Retinal pigment epithelial cell (primary cell): ENCODE results near the gene PRRT1.

Experiments used
- DNase-seq: peaks from one replicate; pipeline ENCODE4 v3.0.0-alpha.2; 2010; ENCODE audit warnings: low read depth
- H3K4me3 ChIP-seq: 2 replicates; pipeline ENCODE4 v1.5.1; 2011; ENCODE audit warnings: mild to moderate bottlenecking, low read length, control low read depth, moderate library complexity
- TF ChIP-seq, protein P1 (sequence below): conservative IDR thresholded peaks from 2 replicates; pipeline ENCODE4 v1.5.1; 2011; ENCODE audit warnings: low read depth, low read length, control low read depth, inconsistent platforms

Gene PRRT1

DNA sequence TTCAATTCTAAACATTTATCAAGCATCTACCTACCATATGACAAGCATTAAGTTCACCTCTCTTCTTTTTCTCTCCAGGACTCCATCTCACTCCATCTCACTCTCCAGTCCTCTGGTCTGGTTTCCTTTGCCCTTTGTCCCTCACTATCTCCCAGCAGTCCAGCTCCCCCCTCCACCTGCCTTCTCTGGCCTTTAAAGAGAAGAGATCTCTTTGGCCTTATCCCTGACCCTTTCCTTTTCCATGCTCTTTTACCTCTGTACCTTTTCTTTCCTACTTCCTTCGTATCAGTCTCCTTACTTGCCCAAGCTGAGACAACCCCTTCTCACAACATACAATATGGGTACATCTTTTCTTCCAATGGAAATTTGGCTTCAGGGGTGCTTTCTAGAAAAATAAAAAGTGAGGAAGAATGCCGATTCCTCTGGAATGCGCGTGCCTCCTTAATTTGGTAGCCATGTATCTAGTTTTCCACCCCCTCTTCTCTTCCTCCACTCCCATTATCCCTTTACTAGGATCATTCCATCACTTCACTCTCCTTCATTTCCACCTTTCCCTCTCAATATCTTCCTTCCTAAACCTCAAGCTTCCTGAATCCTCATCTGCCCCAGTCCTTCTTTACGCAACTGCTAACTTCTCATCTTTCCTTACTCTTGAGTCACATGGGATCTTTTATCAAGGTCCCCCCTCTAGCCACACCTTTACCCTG lies 24.9 kb upstream of the PRRT1 start:
- no peak for DNase-seq
- TF ChIP-seq, protein P1, sequence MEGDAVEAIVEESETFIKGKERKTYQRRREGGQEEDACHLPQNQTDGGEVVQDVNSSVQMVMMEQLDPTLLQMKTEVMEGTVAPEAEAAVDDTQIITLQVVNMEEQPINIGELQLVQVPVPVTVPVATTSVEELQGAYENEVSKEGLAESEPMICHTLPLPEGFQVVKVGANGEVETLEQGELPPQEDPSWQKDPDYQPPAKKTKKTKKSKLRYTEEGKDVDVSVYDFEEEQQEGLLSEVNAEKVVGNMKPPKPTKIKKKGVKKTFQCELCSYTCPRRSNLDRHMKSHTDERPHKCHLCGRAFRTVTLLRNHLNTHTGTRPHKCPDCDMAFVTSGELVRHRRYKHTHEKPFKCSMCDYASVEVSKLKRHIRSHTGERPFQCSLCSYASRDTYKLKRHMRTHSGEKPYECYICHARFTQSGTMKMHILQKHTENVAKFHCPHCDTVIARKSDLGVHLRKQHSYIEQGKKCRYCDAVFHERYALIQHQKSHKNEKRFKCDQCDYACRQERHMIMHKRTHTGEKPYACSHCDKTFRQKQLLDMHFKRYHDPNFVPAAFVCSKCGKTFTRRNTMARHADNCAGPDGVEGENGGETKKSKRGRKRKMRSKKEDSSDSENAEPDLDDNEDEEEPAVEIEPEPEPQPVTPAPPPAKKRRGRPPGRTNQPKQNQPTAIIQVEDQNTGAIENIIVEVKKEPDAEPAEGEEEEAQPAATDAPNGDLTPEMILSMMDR: no peak
- peak overlapping the region; percentile 95 for H3K4me3 ChIP-seq

DNA sequence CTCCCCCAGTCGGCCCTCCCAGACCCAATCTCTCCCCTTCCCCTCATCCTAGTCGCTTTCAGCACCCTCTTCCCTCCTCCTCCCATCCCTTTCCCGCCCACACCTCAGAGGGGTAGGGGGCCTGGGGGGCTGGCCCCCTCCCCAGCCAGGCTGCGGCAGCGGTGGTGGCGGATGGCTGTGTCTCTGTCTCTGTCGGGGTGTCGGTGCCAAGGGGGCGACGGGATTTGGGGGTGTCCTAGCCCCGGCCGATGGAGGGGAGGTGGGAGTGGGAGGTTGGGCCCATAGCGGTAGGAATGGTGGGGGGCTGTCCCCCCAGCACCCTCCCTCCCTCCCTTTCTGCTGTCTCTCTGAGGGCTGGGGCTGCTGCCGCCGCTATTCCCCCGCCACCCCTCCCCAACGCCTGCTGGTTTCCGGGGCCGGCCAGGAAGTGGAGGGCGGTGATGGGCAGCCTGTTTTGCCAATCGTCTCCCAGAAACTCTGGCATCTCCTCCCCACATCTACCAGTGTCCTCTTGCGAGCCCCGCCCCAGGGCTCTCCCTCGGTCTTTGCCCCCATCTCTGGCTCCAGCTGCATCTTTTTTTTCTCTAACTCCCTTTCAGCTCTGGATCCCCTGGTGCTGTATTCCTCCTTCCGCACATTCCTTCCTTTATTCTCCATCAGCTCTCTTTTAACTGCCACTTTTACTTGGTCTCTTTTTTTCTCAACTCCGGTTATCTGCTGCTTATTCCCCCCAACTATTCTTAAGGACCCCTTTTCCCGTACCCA lies 24.2 kb upstream of the PRRT1 start, which contains the start of gene AGPAT1:
AGPAT1 (minus strand) TSS at position 374 of the 765 bp plus-strand sequence. CDS start 4,588 bp downstream, outside the sequence.
- DNase-seq: peak; percentile 89
- peak within 1 kb of the TSS; percentile 95 for H3K4me3 ChIP-seq
- TF ChIP-seq, protein P1: no peak

DNA sequence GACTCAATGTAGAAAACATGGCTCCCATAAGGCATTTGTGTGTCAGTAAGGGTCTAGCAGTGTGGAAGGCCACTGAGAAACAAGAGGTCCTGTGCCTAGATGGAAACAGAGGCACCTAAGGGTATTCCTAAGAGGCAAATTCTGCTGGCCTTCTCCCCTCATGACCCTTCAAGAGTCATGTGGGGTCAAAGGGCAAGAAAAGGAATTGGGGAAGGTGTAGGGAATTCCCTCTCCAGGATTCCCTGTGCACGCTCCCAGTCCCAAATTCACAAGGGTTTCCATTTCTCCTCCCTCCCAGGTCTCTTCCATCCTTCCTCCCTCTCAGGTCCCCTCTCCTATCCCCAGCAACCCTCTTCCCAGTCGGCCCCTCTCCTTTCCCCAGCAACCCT lies 23.6 kb upstream of the PRRT1 start:
- TF ChIP-seq, protein P1: no peak
- DNase-seq: no peak
- peak overlapping the region; percentile 95 for H3K4me3 ChIP-seq

DNA sequence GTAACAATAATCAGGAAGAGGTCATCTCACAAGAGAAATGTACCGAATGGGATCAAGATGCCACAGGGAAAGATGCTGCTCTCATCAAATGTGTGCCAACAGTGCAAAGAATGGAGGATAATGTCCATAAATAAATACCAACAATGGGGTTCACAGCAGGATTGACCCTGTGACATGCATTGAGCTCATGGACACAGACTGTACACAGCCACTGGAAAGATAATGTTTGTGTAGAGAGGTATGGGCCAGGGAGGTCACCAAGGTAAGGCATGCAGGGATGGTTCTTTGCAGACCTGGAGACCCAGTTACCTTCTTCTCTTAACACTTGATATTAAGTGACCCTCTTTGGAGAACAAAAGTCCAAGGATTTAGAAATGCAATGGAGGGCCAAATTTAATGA lies 22.7 kb upstream of the PRRT1 start:
- H3K4me3 ChIP-seq: no peak overlapping the region
- no peak for DNase-seq
- TF ChIP-seq, protein P1: no peak

DNA sequence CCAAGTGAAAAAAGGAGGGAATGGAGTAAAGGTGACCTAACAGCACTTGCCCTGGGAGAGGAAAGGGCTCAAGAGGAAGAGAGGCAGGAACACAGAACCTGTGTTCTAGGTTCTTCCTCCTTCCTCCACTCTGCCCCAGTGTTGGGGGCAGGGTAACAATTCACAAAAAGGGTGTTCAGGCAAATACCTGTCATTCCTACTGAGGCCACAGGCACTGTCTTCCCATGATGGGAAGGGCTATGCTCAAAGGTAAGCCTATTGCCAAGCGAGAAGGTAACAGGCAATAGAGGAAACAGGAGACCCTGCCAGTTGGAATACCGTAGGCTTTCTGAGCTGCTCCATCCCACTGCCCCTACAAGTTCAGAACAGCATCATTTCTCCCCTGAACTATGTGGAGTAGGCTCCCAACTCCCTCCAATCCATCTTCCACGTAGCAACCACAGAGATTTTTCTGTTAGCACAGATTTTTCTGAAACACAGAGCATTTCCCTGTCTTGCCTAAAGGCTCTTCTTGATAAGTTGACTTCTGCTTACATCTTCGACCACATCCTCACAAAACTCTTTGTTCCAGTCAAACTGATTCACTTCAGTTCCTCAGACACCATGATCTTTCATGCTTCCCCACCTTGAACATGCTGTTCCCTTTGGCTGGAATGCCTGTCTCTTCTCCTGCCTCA lies 21.4 kb upstream of the PRRT1 start:
- TF ChIP-seq, protein P1: no peak
- no peak overlapping the region for H3K4me3 ChIP-seq
- DNase-seq: no peak

DNA sequence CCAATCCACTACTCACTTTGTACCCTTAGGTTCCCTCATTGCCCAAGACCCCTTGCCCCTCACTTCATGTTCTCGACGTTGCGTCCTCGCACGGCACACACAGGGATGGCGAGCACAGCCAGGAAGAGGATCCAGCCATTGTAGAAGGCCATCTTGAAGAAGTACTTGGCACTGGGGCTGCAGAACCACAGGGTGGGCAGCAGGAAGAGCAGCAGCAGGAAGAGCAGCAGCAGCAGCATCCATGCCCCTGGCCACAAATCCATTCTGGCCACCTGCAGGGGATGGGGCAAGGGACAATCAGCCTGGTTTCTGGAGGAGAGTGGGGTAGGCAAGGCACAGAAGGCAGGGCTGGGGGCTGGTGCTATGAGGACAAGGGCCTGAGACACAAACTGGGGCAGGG lies 19.5 kb upstream of the PRRT1 start:
- H3K4me3 ChIP-seq: no peak overlapping the region
- no peak for DNase-seq
- TF ChIP-seq, protein P1: no peak
